Renal cortical epithelial cell (primary cell): ENCODE measurements around the gene CBX2. TPM values are rescaled to one million over a fixed set of nuclear protein-coding genes. Genes with fewer than 3 reads are reported as not detected.
A peak's percentile ranks its signal among the peaks of the same experiment; 100 is the strongest.

Source experiments
- DNase-seq: peaks from one replicate; pipeline ENCODE4 v3.0.0-alpha.2; 2011; ENCODE audit warnings: low read depth
- total RNA-seq: library from RNA; depleted of rRNA; stranded (reverse); fragments of >200 nt; gene quantifications from 2 replicates; pipeline ENCODE4 v1.2.3, GENCODE V29; 2014

Gene CBX2
- total RNA-seq, 1 donor from 2014 or later = 1.5 TPM

GRCh38 chr17:79799538-79800324 is 21.8 kb downstream of the CBX2 start:
- DNase-seq = no peak

DNA sequence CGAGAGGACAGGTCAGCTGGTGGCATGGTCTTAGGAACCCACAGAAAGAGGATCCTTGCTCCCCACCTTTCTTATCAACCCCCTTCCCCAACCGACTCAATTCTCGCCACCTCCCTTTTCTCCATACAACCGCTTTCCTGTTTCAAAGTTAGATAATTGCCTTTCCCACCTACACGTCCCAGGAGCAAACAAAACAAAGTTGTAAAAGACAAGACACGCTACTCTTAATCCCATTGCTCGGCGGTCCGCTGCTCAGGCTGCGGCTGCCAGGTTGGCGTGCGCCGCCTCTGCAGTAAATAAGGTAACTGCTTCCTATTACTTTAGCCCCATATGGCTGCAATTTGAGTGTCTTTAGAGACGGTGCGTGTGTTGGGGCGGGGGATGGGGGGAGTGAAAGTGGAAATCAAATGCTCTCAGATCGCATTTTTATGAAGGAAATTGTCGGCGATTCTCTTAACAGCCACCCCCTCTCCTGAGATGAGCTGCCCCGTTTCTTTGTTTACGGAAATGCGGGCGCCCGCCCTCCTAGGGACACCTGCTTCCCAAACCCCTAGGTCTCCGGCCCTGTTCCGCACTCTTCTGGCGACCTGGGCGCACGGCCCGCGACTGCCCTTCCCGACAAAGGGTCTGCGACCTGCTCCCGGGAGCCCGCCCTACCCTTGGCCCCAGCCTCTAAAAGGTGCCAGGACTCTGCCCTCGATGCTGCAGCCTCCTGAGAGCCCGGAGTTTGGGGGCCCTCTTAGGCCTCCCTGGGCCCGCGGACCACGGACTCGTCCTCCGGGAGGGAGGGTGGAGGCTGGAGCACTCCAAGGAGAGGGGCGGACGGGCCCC is 22.6 kb downstream of the CBX2 start:
- DNase-seq = no peak

DNA sequence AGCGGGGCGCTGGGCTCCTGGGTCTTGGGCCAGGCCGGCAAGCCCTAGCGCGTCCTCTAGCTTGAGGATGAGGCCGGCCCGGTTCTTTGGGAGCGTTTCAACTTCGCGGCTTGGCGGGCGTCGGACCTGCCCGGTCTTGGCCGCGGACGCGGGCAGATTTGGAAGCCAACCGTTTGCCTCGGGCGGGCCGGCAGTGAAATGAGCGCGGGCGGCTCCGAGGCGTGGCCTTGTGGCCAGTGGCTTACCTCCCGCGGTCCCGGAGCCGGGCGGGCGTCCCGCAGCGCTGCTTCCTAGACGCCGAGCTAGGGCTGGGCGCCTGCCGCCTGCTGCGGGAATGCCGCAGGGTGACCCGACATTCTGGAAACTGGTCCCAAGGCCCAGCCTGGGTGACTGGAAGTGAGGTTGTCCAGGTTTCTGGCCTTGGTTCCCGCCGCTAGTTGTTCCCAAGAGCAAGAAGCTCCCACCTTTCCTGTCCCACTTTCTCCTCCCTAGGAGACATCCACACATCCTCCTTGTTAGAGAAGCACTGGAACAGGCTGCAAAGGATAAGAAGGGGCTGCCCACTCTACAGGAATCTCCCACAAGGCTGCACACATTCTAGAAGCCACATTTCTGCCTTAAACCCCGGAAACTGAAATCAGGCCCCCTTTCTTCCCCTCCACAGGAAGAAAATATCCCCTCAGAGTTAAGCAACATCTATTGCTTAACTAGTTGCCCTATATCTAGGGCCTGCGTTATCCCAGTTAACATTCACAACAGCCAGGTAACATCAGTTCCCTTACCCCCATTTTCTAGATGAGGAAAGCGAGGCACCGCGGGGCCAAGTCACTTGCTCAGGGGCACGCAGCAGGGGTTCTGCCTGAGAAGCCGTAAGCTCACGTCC is 23.4 kb downstream of the CBX2 start:
- no peak for DNase-seq

DNA sequence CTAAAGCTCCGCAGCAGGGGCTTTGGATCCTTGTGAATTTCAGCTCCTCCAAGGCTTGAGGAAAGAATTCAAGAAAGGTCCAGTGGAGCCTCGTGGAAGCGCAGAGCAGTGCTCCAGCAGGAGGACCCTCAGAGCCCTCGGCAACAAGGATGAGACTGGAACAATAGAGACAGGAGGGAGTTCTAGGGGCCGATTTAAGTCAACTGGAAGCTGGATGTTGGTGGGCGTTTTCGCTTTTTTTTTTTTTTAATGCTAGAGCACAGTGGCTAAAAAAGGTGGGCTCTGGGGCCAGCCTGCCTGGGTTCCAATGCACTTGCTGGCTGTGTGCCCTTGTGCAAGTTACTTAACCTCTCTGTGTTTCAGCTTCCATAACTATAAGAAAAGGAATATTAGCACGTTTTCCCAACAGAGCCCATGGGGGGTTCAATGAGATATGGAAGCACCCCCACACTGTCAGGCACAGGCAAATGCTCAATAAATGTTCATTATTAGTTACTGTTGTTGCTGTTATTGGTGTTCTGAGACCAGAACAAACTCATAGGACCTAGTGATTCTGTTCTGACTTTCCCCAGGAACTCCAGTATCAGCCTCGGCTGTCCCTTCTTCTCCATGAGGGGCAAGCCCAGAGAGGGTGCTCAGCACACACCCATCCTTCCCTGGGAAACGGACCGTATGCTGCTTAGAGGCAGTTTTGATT is 24.2 kb downstream of the CBX2 start:
- DNase-seq = no peak

GRCh38 chr17:79802736-79803420 is 24.9 kb downstream of the CBX2 start:
- DNase-seq = no peak

DNA sequence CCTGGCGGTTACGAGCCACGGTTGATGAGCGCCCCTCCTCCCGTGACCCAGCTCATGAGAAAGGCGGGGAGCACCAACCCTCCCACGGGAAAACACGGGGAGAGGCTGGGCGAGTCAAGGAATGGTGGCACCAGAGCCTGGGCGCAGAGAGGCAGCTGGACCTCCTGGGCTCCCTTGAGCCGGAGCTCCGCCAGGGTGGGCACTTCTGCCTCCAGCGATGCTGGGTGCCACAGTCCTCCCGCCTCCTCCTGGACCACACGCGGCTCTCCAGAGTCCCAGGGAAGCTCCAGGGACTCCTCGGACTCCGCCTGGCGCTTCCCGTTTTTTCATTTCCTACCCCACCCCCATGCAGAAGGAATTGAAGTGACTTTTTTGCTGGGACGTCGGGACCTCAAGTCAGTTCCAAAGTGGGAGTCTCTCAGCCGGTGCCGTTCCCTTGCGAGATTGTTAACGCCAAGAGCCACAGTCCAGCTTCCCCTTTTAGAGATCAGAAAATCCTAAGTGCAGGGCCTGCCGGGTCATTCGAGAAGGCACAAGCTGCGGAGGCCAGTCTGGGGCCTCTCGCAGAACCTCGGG is 25.6 kb downstream of the CBX2 start:
- DNase-seq = no peak

DNA sequence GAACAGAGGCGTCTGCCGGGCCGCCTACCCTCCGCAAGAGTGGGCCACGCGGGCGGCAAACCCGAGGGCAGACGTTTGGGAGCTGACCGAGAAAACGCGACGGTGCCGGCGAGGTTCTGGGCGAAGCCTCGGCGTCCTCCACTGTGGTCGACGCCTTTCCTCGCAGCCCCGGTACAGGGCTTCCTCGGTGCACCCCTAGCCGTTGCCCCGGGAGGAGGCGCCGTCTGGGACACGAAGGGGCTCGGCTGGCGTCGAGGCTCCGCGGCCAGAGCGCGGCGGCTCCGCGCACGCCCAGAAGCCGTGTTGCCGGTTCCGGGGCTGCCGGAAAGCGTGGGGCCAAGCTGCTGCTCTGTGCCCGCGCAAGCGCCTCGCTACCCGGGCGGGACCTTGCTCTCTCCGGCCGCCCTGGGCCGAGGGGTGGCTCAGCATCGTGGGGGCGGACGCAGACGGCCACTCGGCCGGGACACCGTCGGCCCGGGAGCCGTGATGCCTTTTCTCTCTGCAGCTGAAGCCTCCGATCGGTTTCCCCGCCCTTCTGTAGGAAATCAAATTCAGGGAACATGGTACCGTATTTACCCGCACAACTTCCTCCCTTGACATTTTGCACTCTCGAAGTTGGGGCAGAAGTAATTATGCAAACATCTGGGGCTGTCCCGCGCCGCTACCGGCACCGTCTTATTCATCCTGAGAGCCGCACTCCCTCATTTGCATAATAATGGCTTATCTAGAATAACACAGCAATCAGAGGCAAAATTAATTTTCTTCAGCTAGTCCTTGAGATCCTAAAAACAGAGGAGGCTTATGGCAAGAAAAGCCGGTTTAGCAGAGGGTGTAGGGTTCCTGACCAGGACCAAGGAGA is 26.3 kb downstream of the CBX2 start:
- no peak for DNase-seq

DNA sequence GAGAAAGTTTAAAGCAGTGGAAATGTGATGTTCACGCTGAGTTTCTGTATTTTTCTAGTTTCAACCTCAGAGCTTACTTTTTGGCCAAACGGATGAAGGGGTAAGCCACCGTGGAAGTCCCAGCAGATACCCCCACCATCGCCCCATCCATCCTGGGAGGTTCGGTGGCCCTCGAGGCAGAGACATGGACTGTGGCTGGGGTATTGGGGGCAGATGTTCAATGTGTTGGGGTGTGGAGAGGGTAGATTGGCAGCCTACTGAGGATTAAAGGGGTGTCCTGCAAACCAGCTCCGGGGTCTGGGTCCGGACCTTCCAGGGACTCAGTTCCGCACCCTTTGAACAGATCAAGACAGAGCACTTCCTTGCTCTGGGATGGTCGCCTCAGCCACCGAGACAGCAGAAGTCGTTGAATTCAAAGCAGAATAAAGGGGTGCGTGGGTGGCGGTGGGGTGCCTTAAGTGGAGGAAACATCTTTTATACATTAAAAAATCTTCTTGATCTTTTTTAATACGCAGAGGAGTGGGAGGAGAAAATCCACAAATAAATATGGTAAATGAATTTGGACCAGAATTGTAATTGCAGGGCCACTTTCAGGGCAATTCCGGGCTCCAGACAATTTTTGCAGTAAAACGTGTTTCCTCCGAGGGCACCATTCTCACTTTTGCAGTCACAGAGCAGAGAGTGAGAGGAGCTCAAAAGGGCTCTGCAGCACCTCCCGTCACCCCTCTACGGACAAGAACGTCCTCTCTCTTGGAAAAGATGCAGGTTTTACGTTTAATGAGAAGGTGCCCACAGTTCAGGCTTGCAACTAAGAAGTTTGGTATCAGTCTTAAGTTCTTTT is 27.1 kb downstream of the CBX2 start:
- DNase-seq = no peak

GRCh38 chr17:79806446-79806760 is 28.5 kb downstream of the CBX2 start:
- DNase-seq = no peak

DNA sequence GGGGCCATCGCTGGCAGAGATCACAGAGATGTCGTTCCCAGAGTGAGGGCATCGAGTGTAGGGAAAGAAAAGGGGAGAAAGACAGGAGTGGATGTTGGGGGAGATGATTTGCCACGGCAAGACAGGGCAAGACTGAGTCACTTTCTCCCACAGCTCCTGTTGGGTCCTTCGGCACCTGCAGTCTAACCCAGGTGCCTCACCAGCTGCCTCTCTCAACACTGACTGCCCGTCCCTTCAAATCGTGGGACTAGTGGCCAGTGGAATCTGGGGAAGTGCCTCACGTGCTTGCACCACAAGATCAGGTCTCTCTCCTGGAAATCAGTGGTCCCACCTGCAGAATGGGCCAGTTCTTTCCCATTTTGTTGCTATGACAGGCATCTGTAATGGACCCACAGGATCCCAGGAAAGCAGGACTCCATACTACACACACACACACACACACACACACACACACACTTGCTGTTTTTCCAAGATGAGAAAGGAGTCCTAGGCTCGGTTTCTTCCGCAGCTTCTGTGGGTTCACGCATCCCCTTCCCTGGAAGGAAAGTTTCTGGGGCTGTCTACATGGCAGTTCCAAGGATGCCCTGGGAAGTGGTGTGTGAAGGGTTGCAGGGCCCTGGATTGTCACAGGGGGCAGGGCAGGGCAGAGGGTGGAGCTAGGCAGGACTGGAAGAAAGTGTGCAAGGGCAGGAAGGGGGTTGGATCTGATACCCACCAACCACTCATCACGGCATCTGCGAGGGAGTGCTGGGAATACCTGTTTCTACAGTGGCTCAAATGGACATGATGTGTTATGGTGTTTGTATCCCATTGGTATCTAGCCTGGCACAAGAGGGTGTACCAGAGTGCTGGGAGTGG is 29.1 kb downstream of the CBX2 start:
- no peak for DNase-seq

DNA sequence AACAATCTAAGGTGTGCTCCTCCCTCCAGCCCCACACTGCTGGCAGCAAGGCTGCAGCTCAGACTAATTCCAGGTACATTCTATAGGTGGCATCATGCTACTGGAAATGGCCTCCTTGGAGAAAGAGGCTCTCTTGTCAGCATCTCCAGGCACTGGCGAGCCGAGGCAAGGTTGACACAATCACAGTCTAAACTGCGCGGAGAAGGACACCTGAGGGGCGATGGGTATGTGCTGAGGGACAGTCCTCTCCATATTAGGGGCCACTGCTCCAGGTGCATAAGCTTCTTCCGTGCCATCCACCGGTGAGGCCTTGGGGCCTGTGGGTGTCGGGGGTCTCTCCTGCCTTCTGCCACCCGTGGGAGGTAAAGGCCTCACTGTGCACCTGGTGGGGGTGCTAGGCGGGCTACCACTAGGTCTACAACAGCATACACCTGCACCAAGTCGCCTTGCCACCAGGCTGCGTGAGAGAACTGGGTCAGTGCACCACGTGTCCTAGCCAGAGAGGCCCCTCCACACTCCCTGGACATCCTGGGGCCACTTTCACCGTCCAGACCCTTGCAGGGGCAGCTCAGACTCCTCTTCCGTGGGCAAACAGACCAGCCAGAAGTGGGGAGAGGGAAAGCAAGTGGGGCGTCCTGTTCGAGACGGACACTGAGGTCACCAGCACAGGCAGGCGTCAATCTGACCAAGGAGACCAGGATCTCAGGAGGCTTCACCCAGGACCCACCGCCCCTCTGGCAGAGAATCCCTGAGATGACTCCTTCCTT is 31.0 kb downstream of the CBX2 start:
- peak; percentile 69 for DNase-seq

- no peak for DNase-seq
Measured at GRCh38 chr17:79809530-79810129, 31.7 kb downstream of the CBX2 start.

- DNase-seq = peak; percentile 52
Measured at GRCh38 chr17:79810130-79811010, 32.4 kb downstream of the CBX2 start.

DNA sequence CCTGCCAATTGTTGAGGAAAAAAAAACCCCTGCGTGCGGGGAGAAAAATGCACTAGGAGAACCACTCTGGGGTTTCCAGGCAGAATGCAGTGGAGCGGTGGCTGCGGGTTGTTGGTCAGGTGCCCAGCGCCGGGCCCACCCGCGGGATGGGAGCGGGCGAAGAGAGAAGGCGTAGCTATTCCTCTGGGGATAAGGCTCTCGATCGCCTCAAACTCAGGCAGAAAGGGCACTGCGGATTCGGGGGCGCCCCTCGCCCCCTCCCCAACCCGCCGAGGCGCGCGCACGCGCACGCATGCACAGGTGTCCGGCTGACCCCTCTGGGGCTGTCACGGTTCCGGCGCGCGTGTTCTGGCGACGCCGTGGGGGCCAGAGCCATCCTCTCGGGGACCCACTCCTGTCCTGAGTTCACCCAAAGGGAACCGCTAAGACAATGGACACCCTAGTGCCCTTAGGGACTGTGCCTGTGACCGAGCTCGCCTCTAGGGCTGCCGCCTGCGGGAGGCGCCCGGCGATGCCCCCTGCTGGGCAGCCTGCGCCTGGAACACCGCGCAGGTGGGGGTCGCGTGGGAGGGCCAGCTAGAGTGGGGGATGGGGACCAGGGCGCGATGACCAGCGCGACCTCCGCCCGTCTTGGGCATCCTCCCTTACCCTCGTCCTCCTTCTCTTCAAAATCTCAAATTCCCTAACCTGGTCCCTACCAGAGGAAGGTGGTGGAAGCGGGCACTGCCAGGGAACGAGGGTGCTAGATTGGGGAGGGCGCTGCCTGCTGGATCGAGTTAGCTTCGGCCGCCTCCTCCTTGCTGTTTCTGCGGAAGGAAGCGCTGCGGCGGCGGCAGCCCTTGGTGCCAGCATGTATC is 33.3 kb downstream of the CBX2 start:
- DNase-seq = no peak
